GM10248 (cell line): ENCODE measurements around the gene BLOC1S5.

Experiments
- CTCF ChIA-PET: fragments of 300-600 bp; sonication (Branson Sonifier 250); formaldehyde crosslinking; extraction: SDS; loops from one replicate; lab custom pipeline; 2021; ENCODE audit warnings: antibody characterized with exemption; lab: Yijun Ruan, JAX
- POLR2A ChIA-PET: fragments of 350-650 bp; sonication (Branson Sonifier 250); formaldehyde crosslinking; extraction: SDS; loops from one replicate; lab custom pipeline; 2020; ENCODE audit warnings: antibody characterized with exemption; lab: Yijun Ruan, JAX
- DNase-seq: peaks from one replicate; pipeline ENCODE4 v3.0.0; 2012; ENCODE audit errors: extremely low spot score
- TF ChIP-seq, protein P1 (sequence below): IDR thresholded peaks from 2 replicates; pipeline ENCODE4 v1.5.1; 2012; ENCODE audit warnings: mild to moderate bottlenecking, low read depth; ENCODE audit errors: extremely low read depth, missing control alignments, control extremely low read depth

BLOC1S5 gene

DNA sequence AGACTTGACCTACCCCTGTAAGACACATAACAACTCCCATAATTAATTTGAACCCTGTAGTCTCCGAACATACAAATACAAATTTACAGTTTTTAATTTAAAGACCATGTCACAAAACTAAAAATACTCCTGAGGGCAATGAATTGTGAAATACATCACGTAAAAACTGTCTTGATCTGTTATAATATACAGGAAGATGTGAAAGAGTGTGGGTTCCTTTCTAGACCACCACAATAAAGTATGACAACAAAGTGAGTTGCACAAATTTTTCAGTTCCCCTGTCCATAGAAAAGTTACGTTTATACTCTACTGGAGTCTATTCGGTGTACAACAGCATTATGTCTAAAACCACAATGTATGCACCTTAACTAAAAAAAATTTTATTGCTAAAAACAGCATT lies 11.0 kb upstream of the BLOC1S5 start:
- CTCF ChIA-PET = no interaction called here
- TF ChIP-seq, protein P1, sequence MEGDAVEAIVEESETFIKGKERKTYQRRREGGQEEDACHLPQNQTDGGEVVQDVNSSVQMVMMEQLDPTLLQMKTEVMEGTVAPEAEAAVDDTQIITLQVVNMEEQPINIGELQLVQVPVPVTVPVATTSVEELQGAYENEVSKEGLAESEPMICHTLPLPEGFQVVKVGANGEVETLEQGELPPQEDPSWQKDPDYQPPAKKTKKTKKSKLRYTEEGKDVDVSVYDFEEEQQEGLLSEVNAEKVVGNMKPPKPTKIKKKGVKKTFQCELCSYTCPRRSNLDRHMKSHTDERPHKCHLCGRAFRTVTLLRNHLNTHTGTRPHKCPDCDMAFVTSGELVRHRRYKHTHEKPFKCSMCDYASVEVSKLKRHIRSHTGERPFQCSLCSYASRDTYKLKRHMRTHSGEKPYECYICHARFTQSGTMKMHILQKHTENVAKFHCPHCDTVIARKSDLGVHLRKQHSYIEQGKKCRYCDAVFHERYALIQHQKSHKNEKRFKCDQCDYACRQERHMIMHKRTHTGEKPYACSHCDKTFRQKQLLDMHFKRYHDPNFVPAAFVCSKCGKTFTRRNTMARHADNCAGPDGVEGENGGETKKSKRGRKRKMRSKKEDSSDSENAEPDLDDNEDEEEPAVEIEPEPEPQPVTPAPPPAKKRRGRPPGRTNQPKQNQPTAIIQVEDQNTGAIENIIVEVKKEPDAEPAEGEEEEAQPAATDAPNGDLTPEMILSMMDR = no peak
- POLR2A ChIA-PET = no interaction called here
- no peak for DNase-seq

GRCh38 chr6:8074213-8074612 lies 10.0 kb upstream of the BLOC1S5 start:
- TF ChIP-seq, protein P1 = no peak
- ChIA-PET CTCF (interaction anchor here (0.8 to 1.5 kb wide), 2 partner anchors 15 to 23 kb away, joined by 3 to 5 read pairs; no protein-coding TSS in a partner anchor), POLR2A (no interaction called here)
- no peak for DNase-seq

DNA sequence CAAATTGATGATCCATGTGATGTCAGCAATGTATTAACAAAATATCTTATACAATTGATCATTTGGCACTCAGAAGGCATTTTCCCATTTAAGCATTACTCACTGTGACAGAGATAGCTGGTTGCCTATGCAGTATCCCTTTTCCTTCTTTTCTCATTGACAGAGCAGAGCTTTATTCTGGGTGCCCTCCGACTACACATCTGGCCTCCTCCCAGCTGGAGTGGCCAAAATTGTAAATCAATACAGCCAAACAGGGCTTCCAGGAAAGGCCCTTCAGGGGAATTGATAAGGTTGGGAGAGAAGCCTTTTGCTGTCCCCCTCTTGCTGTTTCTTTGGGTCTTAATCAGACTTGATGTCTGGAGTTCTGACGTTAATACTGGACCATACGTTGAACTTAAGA lies 9.6 kb upstream of the BLOC1S5 start:
- ChIA-PET CTCF (interaction anchor here (0.8 to 1.5 kb wide), 2 partner anchors 16 to 23 kb away, joined by 3 to 5 read pairs; no protein-coding TSS in a partner anchor), POLR2A (no interaction called here)
- no peak for DNase-seq

DNA sequence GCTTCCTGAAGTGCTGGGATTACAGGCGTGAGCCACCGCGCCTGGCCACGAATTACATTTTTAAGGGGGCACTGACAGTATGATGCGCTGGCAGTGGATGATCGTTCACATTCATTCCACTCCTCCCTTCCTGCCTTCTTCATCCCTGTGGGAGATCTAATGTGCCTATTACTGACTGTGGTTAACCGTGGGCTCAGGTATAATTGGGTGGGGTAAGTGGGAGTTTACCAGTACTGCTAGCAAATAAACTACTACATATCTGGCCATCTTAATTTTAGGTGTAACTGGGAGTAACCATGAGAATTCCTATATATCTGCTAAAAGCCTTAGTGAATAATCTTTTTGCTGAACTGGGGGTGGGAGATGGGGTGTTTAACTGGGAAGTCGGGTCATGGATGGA lies 6.5 kb upstream of the BLOC1S5 start:
- ChIA-PET POLR2A (no interaction called here), CTCF (interaction anchor here (2.3 kb wide), 1 partner anchor 16 kb away, joined by 5 read pairs; no protein-coding TSS in a partner anchor)
- TF ChIP-seq, protein P1 = no peak
- no peak for DNase-seq

More for the DNA sequence above, 9.6 kb upstream of the BLOC1S5 start:
- TF ChIP-seq, protein P1 = no peak

DNA sequence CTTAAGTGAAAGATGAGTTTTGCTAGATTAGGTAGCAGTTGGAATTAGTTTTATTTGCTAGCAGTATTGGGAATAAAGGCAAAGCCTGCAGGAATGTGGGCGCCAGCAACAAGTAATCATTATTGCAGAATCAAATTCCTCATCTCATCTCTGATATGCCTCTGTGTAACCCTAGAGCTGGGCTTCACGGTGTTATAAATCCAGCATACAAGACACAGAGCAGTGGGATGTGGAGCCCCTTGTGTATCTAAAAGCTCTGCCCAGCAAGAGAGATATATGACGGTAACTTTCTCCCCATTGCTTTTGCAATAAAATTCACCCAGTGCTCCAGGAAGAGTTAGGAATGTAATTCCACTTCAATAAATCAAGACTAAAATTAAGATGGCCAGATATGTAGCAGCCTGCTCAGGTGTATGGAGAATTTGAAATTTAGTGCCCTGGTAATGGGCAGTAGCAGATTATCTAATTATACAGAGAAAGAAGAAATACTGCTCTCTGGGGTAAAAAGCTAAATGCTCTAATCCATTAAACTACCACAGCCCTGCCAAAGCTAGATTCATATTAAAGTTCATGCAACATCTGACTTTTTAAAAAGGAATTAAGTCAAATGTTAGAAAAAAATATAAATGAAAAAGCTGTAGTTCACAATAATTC lies 5.6 kb upstream of the BLOC1S5 start:
- TF ChIP-seq, protein P1 = no peak
- ChIA-PET CTCF (interaction anchor here (2.3 kb wide), 1 partner anchor 17 kb away, joined by 5 read pairs; no protein-coding TSS in a partner anchor), POLR2A (no interaction called here)
- no peak for DNase-seq

- DNase-seq = no peak
- TF ChIP-seq, protein P1 = no peak
- ChIA-PET CTCF (interaction anchor here (2.3 kb wide), 1 partner anchor 18 kb away, joined by 5 read pairs; no protein-coding TSS in a partner anchor), POLR2A (no interaction called here)
Observed at GRCh38 chr6:8069151-8069550, 5.0 kb upstream of the BLOC1S5 start.
